HL-60 (cell line): ENCODE results near the gene CARD9.

ENCODE experiments used
- CTCF ChIP-seq: IDR thresholded peaks from one replicate; pipeline ENCODE4 v1.5.1; 2011; ENCODE audit warnings: low read length, control low read depth, inconsistent platforms; ENCODE audit not compliant: insufficient read depth
- GABPA ChIP-seq: IDR thresholded peaks from 2 replicates; pipeline ENCODE4 v1.6.1; 2012; ENCODE audit warnings: low read depth
- REST ChIP-seq: IDR thresholded peaks from 2 replicates; pipeline ENCODE4 v1.6.1; 2012; ENCODE audit warnings: low read depth; ENCODE audit not compliant: insufficient replicate concordance

GRCh38 chr9:136399176-136400037, 25.9 kb upstream of the CARD9 start:
- TF ChIP-seq CTCF (no peak), REST (no peak), GABPA (no peak)
